GM19463 (cell line): Measurements from ENCODE around the gene EPC2.

Experiments used
- ATAC-seq: cut with Tn5 transposase; IDR thresholded peaks from one replicate; pipeline ENCODE4 v1.9.1; 2021; ENCODE audit warnings: mild to moderate bottlenecking, moderate library complexity; ENCODE audit not compliant: unreplicated experiment

The EPC2 gene

GRCh38 chr2:148794558-148794957 lies 150.0 kb downstream of the EPC2 start:
- ATAC-seq: no peak

- ATAC-seq: no peak
Observed at GRCh38 chr2:148796735-148797512, 152.4 kb downstream of the EPC2 start.

GRCh38 chr2:148802448-148803220 lies 158.1 kb downstream of the EPC2 start:
- no peak for ATAC-seq

- ATAC-seq: no peak
Observed at GRCh38 chr2:148810081-148810480, 165.5 kb downstream of the EPC2 start.

GRCh38 chr2:148812306-148812705 lies 167.8 kb downstream of the EPC2 start:
- no peak for ATAC-seq

- peak; percentile 99 for ATAC-seq
Observed at GRCh38 chr2:148813603-148814065, 169.1 kb downstream of the EPC2 start.

- ATAC-seq: no peak
Observed at GRCh38 chr2:148814143-148814859, 169.8 kb downstream of the EPC2 start.

- no peak for ATAC-seq
Observed at GRCh38 chr2:148814860-148815419, 170.4 kb downstream of the EPC2 start.

GRCh38 chr2:148816176-148816575 lies 171.6 kb downstream of the EPC2 start:
- no peak for ATAC-seq

- ATAC-seq: no peak
Observed at GRCh38 chr2:148817210-148817708, 172.7 kb downstream of the EPC2 start.

- no peak for ATAC-seq
Observed at GRCh38 chr2:148819019-148819585, 174.6 kb downstream of the EPC2 start.

GRCh38 chr2:148824190-148824589 lies 179.6 kb downstream of the EPC2 start:
- ATAC-seq: no peak

GRCh38 chr2:148826791-148827190 lies 182.2 kb downstream of the EPC2 start:
- no peak for ATAC-seq

GRCh38 chr2:148828941-148829340 lies 184.4 kb downstream of the EPC2 start:
- ATAC-seq: no peak

GRCh38 chr2:148829618-148830017 lies 185.1 kb downstream of the EPC2 start:
- no peak for ATAC-seq

GRCh38 chr2:148832637-148833036 lies 188.1 kb downstream of the EPC2 start:
- ATAC-seq: no peak
